Posterior cingulate gyrus (tissue), 11 donors: ENCODE results near the gene HMGCS2.

Experiments
- DNase-seq, 10 donors: peaks; one replicate each; pipeline versions ENCODE4 v3.0.0 to v3.0.0-alpha.2; 2020 to 2021; ENCODE audit warnings: mixed read lengths in 3 of 10
- intact Hi-C: fragments of 100-400 bp; cut with DNase I; formaldehyde crosslinking; loops from one replicate; pipeline ENCODE4 v1.15.1; 2023

The HMGCS2 gene

GRCh38 chr1:119737040-119737682 lies 31.5 kb downstream of the HMGCS2 start:
- intact Hi-C loops, result no loop called here
- peak in 9 of 10 donors; percentile 47 to 93 (median 63) for DNase-seq

GRCh38 chr1:119736649-119737039 lies 32.1 kb downstream of the HMGCS2 start:
- DNase-seq, result peak in 1 of 10 donors; percentile 2
- intact Hi-C loops, result no loop called here

- intact Hi-C loops, result no loop called here
- peak in 3 of 10 donors; percentile 51 to 94 (median 67) for DNase-seq
Measured at GRCh38 chr1:119735217-119735616, 33.5 kb downstream of the HMGCS2 start.

GRCh38 chr1:119733754-119734153 lies 35.0 kb downstream of the HMGCS2 start:
- intact Hi-C loops, result no loop called here
- DNase-seq, result peak in 1 of 10 donors; percentile 54

- intact Hi-C loops, result no loop called here
- peak in 5 of 10 donors; percentile 54 to 94 (median 72) for DNase-seq
Measured at GRCh38 chr1:119732465-119733168, 36.1 kb downstream of the HMGCS2 start.

- intact Hi-C loops, result no loop called here
- no peak for DNase-seq
Measured at GRCh38 chr1:119731741-119732430, 36.8 kb downstream of the HMGCS2 start.

- intact Hi-C loops, result no loop called here
- no peak for DNase-seq
Measured at GRCh38 chr1:119731060-119731459, 37.6 kb downstream of the HMGCS2 start.

- DNase-seq, result no peak
- intact Hi-C loops, result no loop called here
Measured at GRCh38 chr1:119729044-119729443, 39.7 kb downstream of the HMGCS2 start.

- intact Hi-C loops, result no loop called here
- DNase-seq, result no peak
Measured at GRCh38 chr1:119727991-119728390, 40.7 kb downstream of the HMGCS2 start.

- intact Hi-C loops, result no loop called here
Measured at GRCh38 chr1:119725626-119726025, 43.1 kb downstream of the HMGCS2 start.

GRCh38 chr1:119724611-119725218 lies 44.0 kb downstream of the HMGCS2 start:
- intact Hi-C loops, result no loop called here
- no peak for DNase-seq

More at GRCh38 chr1:119725626-119726025, 43.1 kb downstream of the HMGCS2 start:
- no peak for DNase-seq

- intact Hi-C loops, result no loop called here
- DNase-seq, result peak in 1 of 10 donors; percentile 73
Measured at GRCh38 chr1:119721896-119722295, 46.8 kb downstream of the HMGCS2 start.

- intact Hi-C loops, result no loop called here
Measured at GRCh38 chr1:119720866-119721440, 47.8 kb downstream of the HMGCS2 start.

GRCh38 chr1:119718972-119719371 lies 49.7 kb downstream of the HMGCS2 start:
- no peak for DNase-seq
- intact Hi-C loops, result no loop called here

More at GRCh38 chr1:119720866-119721440, 47.8 kb downstream of the HMGCS2 start:
- DNase-seq, result no peak

GRCh38 chr1:119718409-119718808 lies 50.3 kb downstream of the HMGCS2 start:
- intact Hi-C loops, result no loop called here
- no peak for DNase-seq

- intact Hi-C loops, result no loop called here
- peak in 2 of 10 donors; percentile 39 to 88 for DNase-seq
Measured at GRCh38 chr1:119715542-119715941, 53.2 kb downstream of the HMGCS2 start.

GRCh38 chr1:119714583-119714982 lies 54.1 kb downstream of the HMGCS2 start:
- intact Hi-C loops, result no loop called here
- no peak for DNase-seq

GRCh38 chr1:119713749-119714456 lies 54.8 kb downstream of the HMGCS2 start:
- intact Hi-C loops, result no loop called here
- peak in 1 of 10 donors; percentile 25 for DNase-seq

- DNase-seq, result peak in 1 of 10 donors; percentile 45
- intact Hi-C loops, result no loop called here
Measured at GRCh38 chr1:119713039-119713748, 55.5 kb downstream of the HMGCS2 start.
